ENCODE measurements around the gene CEP70. TPM values are rescaled to one million over a fixed set of nuclear protein-coding genes. Genes with fewer than 3 reads are reported as not detected.

Gene CEP70
- total RNA-seq, 1 experiment from 2014 or later = 32.6 TPM

GRCh38 chr3:138547342-138547975, 46.6 kb downstream of the CEP70 start:
- H3K23me2 ChIP-seq (ENCODE audit: insufficient read length, low read depth, low read length, poor library complexity, severe bottlenecking) = no peaks in the 10 kb centered on the region
- no peak overlapping the region for H2BK120ac ChIP-seq (ENCODE audit: low read depth, low read length, poor library complexity, severe bottlenecking)
- H3K27me3 ChIP-seq (ENCODE audit: insufficient read depth, low read length) = no peaks in the 10 kb centered on the region
- H3K14ac ChIP-seq (ENCODE audit: insufficient read depth, low read length) = no peak overlapping the region
- H3K9ac ChIP-seq (ENCODE audit: extremely low read depth, insufficient read length, low read length) = no peak overlapping the region
- no peak overlapping the region for H3K56ac ChIP-seq (ENCODE audit: insufficient read length, low read depth, low read length)
- no peak overlapping the region for H3K27ac ChIP-seq (ENCODE audit: insufficient read length, low read depth, low read length)
- H3K4me2 ChIP-seq (ENCODE audit: insufficient read depth, insufficient read length, low read length) = no peak overlapping the region
- no peak overlapping the region for H2BK12ac ChIP-seq (ENCODE audit: insufficient read length, low read depth, low read length)
- peaks cover 4% of the 10 kb centered on the region in 2 experiments; a peak in 2 of 4 replicates for H3K4me1 Mint-ChIP-seq
- no peak overlapping the region for H2BK5ac ChIP-seq (ENCODE audit: insufficient read length, low read length)
- H3K9me3 Mint-ChIP-seq = peaks cover 49 to 59% of the 10 kb centered on the region in 2 experiments
- H4K91ac ChIP-seq (ENCODE audit: insufficient read length, low read depth, low read length) = no peak overlapping the region
- no peaks in the 10 kb centered on the region for H3K79me1 ChIP-seq (ENCODE audit: insufficient read depth, low read depth, low read length, poor library complexity, severe bottlenecking)
- DNase-seq = no peak
- no peak overlapping the region for H2AK5ac ChIP-seq (ENCODE audit: insufficient read length, low read length)
- TF ChIP-seq, protein P1, sequence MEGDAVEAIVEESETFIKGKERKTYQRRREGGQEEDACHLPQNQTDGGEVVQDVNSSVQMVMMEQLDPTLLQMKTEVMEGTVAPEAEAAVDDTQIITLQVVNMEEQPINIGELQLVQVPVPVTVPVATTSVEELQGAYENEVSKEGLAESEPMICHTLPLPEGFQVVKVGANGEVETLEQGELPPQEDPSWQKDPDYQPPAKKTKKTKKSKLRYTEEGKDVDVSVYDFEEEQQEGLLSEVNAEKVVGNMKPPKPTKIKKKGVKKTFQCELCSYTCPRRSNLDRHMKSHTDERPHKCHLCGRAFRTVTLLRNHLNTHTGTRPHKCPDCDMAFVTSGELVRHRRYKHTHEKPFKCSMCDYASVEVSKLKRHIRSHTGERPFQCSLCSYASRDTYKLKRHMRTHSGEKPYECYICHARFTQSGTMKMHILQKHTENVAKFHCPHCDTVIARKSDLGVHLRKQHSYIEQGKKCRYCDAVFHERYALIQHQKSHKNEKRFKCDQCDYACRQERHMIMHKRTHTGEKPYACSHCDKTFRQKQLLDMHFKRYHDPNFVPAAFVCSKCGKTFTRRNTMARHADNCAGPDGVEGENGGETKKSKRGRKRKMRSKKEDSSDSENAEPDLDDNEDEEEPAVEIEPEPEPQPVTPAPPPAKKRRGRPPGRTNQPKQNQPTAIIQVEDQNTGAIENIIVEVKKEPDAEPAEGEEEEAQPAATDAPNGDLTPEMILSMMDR (conservative IDR thresholded peaks at IDR 0.05) = no peak
- H4K5ac ChIP-seq (ENCODE audit: insufficient read length, low read depth, low read length) = no peak overlapping the region
- H4K8ac ChIP-seq (replicated peaks; ENCODE audit: insufficient read length, low read depth, low read length) = no peak overlapping the region
- H2AFZ ChIP-seq (ENCODE audit: low read length) = no peak overlapping the region
- no peaks in the 10 kb centered on the region for H3K4me1 ChIP-seq (ENCODE audit: insufficient read depth, low read length)
- H3K4me3 Mint-ChIP-seq = no peak overlapping the region
- H3K4ac ChIP-seq (ENCODE audit: low read depth, low read length) = no peak overlapping the region
- no peak overlapping the region for H3K23ac ChIP-seq (ENCODE audit: insufficient read length, low read depth, low read length)
- WGBS (ENCODE audit: extremely low coverage, insufficient read length, low lambda C conversion rate) = no CpG with 5 or more reads among the region's 2 CpGs
- no peak overlapping the region for H3T11ph ChIP-seq (ENCODE audit: low read length)
- no peaks in the 10 kb centered on the region for H3K79me2 ChIP-seq (ENCODE audit: insufficient read depth, low read length)
- no peak overlapping the region for H3K27ac Mint-ChIP-seq
- no peaks in the 10 kb centered on the region for H4K20me1 ChIP-seq (ENCODE audit: control insufficient read depth, insufficient read depth, insufficient read length)
- H3K36me3 Mint-ChIP-seq (ENCODE audit: insufficient read depth in 1 of 3, low read depth in 3 of 3) = peaks cover 76 to 94% (median 80%) of the 10 kb centered on the region in 3 experiments
- H3K18ac ChIP-seq (ENCODE audit: insufficient read length, low read depth, low read length) = no peak overlapping the region
- no peak overlapping the region for H2BK20ac ChIP-seq (ENCODE audit: low read depth, low read length, poor library complexity, severe bottlenecking)
- H3K9me3 ChIP-seq (ENCODE audit: control insufficient read depth, low read depth, low read length) = peaks cover 17% of the 10 kb centered on the region
- no peak overlapping the region for H2BK15ac ChIP-seq (ENCODE audit: low read depth, low read length)
- no peaks in the 10 kb centered on the region for H3K27me3 Mint-ChIP-seq (ENCODE audit: low read depth)

Data from H9 (cell line).